HG03196 (cell line): ENCODE data around the gene ZNF165.
"Not testable (repeated sequence)": the region's sequence is repeated elsewhere in the genome, so short reads cannot be mapped to it uniquely, and the experiment has no call there.

Source experiments
- ATAC-seq: cut with Tn5 transposase; IDR thresholded peaks from one replicate; pipeline ENCODE4 v1.9.1; 2021; ENCODE audit not compliant: unreplicated experiment

ZNF165 gene

GRCh38 chr6:28121876-28122275 lies 41.5 kb downstream of the ZNF165 start:
- ATAC-seq = no peak

- not testable (repeated sequence) for ATAC-seq
Observed at GRCh38 chr6:28122283-28122682, 41.9 kb downstream of the ZNF165 start.

DNA sequence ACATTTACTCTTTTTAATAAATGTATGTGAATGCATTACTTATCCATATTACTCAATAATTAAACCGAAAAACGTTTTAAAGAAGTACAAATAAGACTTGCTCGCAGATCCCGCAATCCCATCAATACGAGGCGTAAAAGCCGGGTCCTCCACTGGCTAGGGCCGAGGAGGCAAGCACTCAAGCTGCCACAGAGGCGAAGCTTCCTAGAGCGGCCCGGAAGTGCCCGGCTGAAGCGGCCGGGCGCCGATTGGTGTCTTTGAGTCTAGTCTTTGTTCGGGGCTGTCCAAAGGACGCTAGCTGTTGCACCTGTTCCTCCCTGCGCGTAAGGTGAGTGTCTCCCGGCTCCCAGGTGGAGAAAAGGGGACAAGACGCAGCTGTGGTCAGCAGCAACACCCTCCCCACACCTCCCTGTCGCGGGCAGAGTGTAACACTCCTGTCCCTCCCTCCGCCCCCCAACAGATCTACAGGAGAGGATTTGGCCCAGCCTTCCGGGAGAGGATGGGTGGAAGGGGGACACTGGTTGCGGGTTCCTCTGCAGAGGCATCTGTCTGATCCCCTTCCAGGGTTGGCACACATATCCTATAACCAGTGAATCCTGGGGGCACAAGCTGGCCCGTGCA lies 44.1 kb downstream of the ZNF165 start, which contains the start of gene ZSCAN16:
Gene ZSCAN16 (plus strand): TSS at position 260 of the 621 bp plus-strand sequence. CDS start 835 bp downstream, outside the sequence.
- ATAC-seq = peak; percentile 91

DNA sequence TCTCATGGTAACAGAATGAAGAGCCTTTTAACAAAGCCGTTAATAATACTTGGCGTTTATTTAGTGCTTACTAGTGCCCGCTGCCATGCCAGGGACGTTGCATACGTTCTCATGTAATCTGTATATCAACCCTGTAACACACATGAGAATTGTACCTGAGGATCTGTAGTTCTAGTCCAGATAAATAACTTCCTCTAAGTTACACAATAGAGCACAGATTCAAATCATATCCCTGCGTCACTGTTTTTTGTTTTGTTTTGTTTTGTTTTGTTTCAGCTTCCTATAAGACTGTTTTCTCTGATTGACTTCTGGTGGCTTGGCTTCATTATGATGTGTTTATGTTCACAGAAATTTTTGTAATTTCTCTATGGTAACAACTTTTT lies 44.6 kb downstream of the ZNF165 start:
- ATAC-seq = no peak

GRCh38 chr6:28125401-28125800 lies 45.0 kb downstream of the ZNF165 start:
- no peak for ATAC-seq

DNA sequence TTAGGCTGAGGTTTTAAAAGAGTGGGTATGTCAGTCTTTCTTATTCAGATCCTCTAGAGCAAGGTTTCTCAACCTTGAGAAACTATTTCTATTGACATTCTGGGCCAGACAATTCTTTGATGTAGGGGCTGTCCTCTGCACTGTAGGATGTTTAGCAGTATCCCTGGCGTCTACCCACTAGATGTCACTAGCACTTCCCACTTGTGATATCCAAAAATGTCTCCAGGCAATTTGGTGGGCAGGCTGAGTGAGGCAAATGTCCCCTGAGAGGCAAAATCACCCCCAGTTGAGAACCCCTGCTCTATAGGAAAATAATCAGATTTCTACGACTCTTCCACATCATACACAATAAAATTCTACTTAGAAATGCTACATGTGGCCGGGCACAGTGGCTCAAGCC lies 53.6 kb downstream of the ZNF165 start:
- no peak for ATAC-seq

GRCh38 chr6:28134716-28135115 lies 54.3 kb downstream of the ZNF165 start:
- no peak for ATAC-seq

- no peak for ATAC-seq
Observed at GRCh38 chr6:28135393-28135792, 55.0 kb downstream of the ZNF165 start.

- peak; percentile 58 for ATAC-seq
Observed at GRCh38 chr6:28136585-28137504, 56.5 kb downstream of the ZNF165 start.

DNA sequence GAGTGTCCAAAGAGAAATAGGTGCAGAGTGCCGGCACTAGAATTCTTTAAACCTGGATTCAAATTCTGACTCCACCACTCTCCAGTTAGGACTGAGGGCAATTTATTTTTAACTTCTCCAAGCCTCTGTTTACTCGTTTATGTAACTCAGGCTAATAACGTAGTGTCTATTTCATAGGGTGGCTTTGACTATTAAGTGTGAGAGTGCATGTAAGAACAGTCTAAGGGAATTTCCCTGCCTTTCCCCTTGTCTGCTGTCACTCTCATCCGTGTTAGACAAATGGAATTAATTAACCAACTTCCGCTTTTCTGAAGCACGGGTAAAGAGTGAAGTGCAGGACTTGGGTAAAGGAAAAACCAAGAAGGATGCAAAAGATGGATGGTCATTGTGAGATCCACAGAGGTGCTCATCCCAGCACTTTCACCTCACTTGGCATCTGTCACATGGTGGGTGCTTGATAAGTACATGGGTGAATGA lies 57.2 kb downstream of the ZNF165 start:
- ATAC-seq = peak; percentile 33
